Endothelial cell (in vitro differentiated cells): Measurements from ENCODE around the gene MADD. TPM values are rescaled to one million over a fixed set of nuclear protein-coding genes. Genes with fewer than 3 reads are reported as not detected.

Experiments
- DNase-seq: peaks from one replicate; pipeline ENCODE4 v3.0.0; 2021; ENCODE audit warnings: low spot score
- H3K27ac Mint-ChIP-seq: one replicate; pipeline ENCODE4 v1.8.0; 2021; ENCODE audit warnings: mixed read lengths, inconsistent platforms; ENCODE audit not compliant: unreplicated experiment
- H3K27me3 Mint-ChIP-seq: one replicate; pipeline ENCODE4 v1.8.0; 2021; ENCODE audit warnings: mild to moderate bottlenecking, moderate library complexity, mixed read lengths, inconsistent platforms; ENCODE audit not compliant: unreplicated experiment
- H3K36me3 Mint-ChIP-seq: one replicate; pipeline ENCODE4 v1.8.0; 2021; ENCODE audit warnings: mild to moderate bottlenecking, low read depth, mixed read lengths, inconsistent platforms; ENCODE audit not compliant: unreplicated experiment
- H3K4me1 Mint-ChIP-seq: one replicate; pipeline ENCODE4 v1.8.0; 2021; ENCODE audit warnings: mild to moderate bottlenecking, mixed read lengths, inconsistent platforms; ENCODE audit not compliant: unreplicated experiment
- H3K4me3 Mint-ChIP-seq: one replicate; pipeline ENCODE4 v1.8.0; 2021; ENCODE audit warnings: mild to moderate bottlenecking, mixed read lengths, inconsistent platforms; ENCODE audit not compliant: unreplicated experiment
- H3K9me3 Mint-ChIP-seq: one replicate; pipeline ENCODE4 v1.8.0; 2021; ENCODE audit warnings: mixed read lengths, inconsistent platforms; ENCODE audit not compliant: unreplicated experiment
- CTCF ChIP-seq: fragments of 200-600 bp; sonication (generic); IDR thresholded peaks from one replicate; pipeline ENCODE4 v1.5.0; 2021; ENCODE audit warnings: antibody characterized with exemption; ENCODE audit not compliant: unreplicated experiment
- total RNA-seq: library from RNA; stranded (reverse); fragmentation: NEBNext Ultra II Directional; extraction: Animal tissue kit (Norgen Biotek cat#: 25700); gene quantifications from one replicate; pipeline ENCODE4 v1.2.1, GENCODE V29; 2021; ENCODE audit not compliant: unreplicated experiment

Gene MADD
- total RNA-seq, 1 donor from 2014 or later, result 61.2 TPM

DNA sequence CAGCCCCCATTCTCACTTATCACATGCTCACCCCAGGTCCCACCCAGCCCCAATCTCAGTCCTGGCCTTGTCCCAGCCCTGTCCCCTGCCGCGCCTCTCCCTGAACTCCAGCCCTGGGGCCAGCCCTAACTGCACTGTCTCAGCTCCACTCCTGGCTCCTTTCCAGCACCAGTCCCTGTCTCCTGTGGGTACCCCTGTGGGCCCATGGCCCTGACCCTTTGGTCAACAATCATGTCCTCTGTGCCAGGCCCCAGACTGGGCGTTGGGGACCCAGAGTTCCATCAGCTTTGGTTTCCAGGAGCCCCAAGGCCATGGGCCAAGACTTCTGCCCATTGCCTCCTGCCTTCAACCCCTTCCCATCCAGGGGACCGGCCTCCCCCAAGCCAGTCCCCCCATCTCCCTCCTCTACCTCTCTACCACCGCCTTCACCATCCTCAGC is 107.7 kb downstream of the MADD start:
- Mint-ChIP-seq H3K4me1 (peaks cover 5% of the 10 kb centered on the region), H3K27me3 (peaks cover 8% of the 10 kb centered on the region), H3K27ac (no peak overlapping the region), H3K9me3 (no peaks in the 10 kb centered on the region), H3K36me3 (no peaks in the 10 kb centered on the region), H3K4me3 (no peak overlapping the region)
- no peak for TF ChIP-seq CTCF
- no peak for DNase-seq

DNA sequence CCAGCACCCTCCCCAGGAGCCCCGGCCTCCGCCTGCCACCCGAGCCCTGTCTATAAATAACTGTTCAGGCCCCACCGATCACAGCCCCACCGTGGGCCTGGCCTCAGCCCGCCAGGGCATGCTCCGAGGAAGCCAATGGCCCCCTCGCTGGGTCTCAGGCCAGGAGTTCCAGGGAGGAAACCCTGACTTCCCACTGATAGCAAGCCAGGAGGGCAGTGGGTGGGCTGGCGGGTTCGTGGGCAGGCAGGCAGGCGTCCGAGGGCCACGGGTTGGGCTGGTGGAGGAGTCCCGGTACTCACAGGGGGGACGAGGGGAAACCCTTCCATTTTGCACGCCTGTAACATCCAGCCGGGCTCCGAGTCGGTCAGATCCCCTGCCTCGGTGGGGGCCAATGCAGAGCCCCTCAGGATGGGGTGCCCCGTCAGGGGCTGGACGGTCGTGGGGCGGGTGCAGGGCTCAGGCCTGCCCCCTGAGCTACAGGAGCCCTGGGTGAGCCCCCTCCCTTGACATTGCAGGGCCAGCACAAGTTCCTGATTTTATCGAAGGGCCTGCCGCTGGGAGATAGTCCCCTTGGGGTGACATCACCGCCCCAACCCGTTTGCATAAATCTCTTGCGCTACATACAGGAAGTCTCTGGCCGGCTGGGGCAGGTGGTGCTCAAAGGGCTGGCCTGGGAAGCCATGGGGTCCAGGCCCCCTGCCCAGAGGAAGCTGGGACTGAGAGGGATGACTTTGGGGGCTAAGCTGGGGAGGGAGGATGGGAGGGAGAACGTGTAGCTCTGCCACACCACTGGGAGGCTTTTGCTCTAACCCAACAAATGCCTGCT is 108.3 kb downstream of the MADD start, which contains the start of gene SPI1:
Gene SPI1 (minus strand): TSS at position 538 of the 826 bp plus-strand sequence. CDS start 194 bp downstream, at position 344.
- peaks cover 12% of the 10 kb centered on the region for H3K4me1 Mint-ChIP-seq
- TF ChIP-seq CTCF, result no peak
- H3K27ac Mint-ChIP-seq, result no peak within 1 kb of the TSS
- H3K36me3 Mint-ChIP-seq, result no peaks in the 10 kb centered on the region
- H3K4me3 Mint-ChIP-seq, result no peak within 1 kb of the TSS
- DNase-seq, result no peak
- H3K9me3 Mint-ChIP-seq, result no peaks in the 10 kb centered on the region
- peaks cover 8% of the 10 kb centered on the region for H3K27me3 Mint-ChIP-seq

GRCh38 chr11:47378836-47379170 is 108.9 kb downstream of the MADD start:
- H3K36me3 Mint-ChIP-seq, result no peaks in the 10 kb centered on the region
- peaks cover 14% of the 10 kb centered on the region for H3K4me1 Mint-ChIP-seq
- TF ChIP-seq CTCF, result no peak
- H3K27me3 Mint-ChIP-seq, result peaks cover 8% of the 10 kb centered on the region
- no peak for DNase-seq
- H3K4me3 Mint-ChIP-seq, result no peak overlapping the region
- H3K9me3 Mint-ChIP-seq, result no peaks in the 10 kb centered on the region
- H3K27ac Mint-ChIP-seq, result no peak overlapping the region

DNA sequence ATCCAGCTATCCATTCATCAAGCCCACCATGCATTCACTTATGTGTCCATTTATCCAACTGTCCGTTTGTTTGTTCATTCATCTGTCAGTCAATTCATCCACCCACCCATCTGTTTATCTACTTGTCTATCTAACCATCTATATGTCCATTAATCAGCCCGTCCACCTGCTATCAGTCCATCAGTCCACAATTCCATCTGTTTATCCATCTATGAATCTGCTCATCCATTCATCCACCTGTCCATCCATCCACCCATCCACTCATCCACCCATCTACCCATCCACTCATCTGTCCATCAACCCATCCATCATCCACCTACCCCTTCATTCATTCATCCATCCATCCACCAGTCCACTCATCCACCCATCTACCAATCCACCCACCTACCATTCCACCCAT is 109.4 kb downstream of the MADD start:
- H3K9me3 Mint-ChIP-seq, result no peaks in the 10 kb centered on the region

More for the DNA sequence above, 109.4 kb downstream of the MADD start:
- H3K4me1 Mint-ChIP-seq, result peaks cover 14% of the 10 kb centered on the region
- no peak for TF ChIP-seq CTCF
- peaks cover 8% of the 10 kb centered on the region for H3K27me3 Mint-ChIP-seq
- no peak for DNase-seq
- H3K36me3 Mint-ChIP-seq, result no peaks in the 10 kb centered on the region
- H3K27ac Mint-ChIP-seq, result no peak overlapping the region
- H3K4me3 Mint-ChIP-seq, result no peak overlapping the region

Other genes with a start within 250 kb of the MADD start
- gene ARFGAP2, start 93.3 kb upstream of the MADD start, total RNA-seq, result 78.7 TPM
- 10.7 TPM for gene PACSIN3, start 83.7 kb upstream of the MADD start, total RNA-seq
- gene DDB2, start 55.2 kb upstream of the MADD start, total RNA-seq, result 64.4 TPM
- 52.3 TPM for gene ACP2, start 21.3 kb upstream of the MADD start, total RNA-seq
- gene NR1H3, start 12.1 kb upstream of the MADD start, total RNA-seq, result 61.2 TPM
- not detected for gene MYBPC3, start 82.6 kb downstream of the MADD start, total RNA-seq
- gene SPI1, start 108.4 kb downstream of the MADD start, total RNA-seq, result not detected
- gene SLC39A13, start 138.5 kb downstream of the MADD start, total RNA-seq, result 40.9 TPM
- gene PSMC3, start 156.3 kb downstream of the MADD start, total RNA-seq, result 127 TPM
- gene RAPSN, start 179.0 kb downstream of the MADD start, total RNA-seq, result 0.95 TPM